ENCODE measurements around the gene PCBP3.

PCBP3 gene

DNA sequence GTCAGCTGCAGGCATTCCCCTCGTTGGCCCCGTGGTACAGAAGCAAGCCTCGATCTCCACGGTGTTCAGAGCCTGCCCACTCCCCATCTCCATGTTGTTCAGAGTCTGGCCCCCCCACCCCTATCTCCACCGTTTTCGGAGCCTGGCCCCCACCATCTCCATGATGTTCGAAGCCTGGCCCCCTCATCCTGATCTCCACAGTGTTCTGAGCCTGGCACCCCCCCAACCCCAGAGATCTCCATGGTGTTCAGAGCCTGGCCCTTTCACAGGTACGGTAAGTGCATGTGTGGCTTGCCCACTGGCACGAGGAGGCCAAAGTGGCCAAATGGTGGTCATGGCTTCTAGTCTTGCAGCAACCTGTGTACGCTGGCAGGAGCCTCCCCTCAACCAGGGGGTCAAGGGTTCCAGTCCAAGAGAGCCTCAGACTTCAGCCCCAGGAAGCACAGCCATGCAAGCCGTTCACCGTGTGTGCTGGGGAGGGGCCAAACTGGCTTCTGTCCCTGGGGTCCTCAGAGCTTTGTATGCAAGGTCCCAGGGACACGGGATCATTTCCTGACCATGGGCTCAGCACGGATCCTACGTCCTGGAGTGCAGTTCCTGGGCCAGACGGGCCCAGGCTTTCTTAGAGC, 13.3 kb upstream of the PCBP3 start:
- FAIRE-seq (no peak), DNase-seq (ENCODE audit: insufficient read length) (no peak)
- TF ChIP-seq TAF1 (IDR thresholded peaks at IDR 0.05; ENCODE audit: borderline replicate concordance, low read depth, low read length) (no peak), POLR2AphosphoS5 (IDR thresholded peaks at IDR 0.05; ENCODE audit: low read depth, low read length) (no peak), POLR2A (IDR thresholded peaks at IDR 0.05; ENCODE audit: low read depth, low read length) (no peak)

GRCh38 chr21:45630876-45631275, 12.6 kb upstream of the PCBP3 start:
- DNase-seq (ENCODE audit: insufficient read length) (no peak), FAIRE-seq (no peak)
- TF ChIP-seq TAF1 (IDR thresholded peaks at IDR 0.05; ENCODE audit: borderline replicate concordance, low read depth, low read length) (no peak), POLR2A (IDR thresholded peaks at IDR 0.05; ENCODE audit: low read depth, low read length) (no peak), POLR2AphosphoS5 (IDR thresholded peaks at IDR 0.05; ENCODE audit: low read depth, low read length) (no peak)

- DNase-seq (ENCODE audit: insufficient read length) (no peak), FAIRE-seq (no peak)
- TF ChIP-seq POLR2AphosphoS5 (IDR thresholded peaks at IDR 0.05; ENCODE audit: low read depth, low read length) (no peak), POLR2A (IDR thresholded peaks at IDR 0.05; ENCODE audit: low read depth, low read length) (no peak), TAF1 (IDR thresholded peaks at IDR 0.05; ENCODE audit: borderline replicate concordance, low read depth, low read length) (no peak)
Observed at GRCh38 chr21:45631540-45631939, 12.0 kb upstream of the PCBP3 start.

GRCh38 chr21:45632160-45632559, 11.4 kb upstream of the PCBP3 start:
- DNase-seq (ENCODE audit: insufficient read length): no peak
- no peak for FAIRE-seq
- TF ChIP-seq POLR2A (IDR thresholded peaks at IDR 0.05; ENCODE audit: low read depth, low read length) (no peak), TAF1 (IDR thresholded peaks at IDR 0.05; ENCODE audit: borderline replicate concordance, low read depth, low read length) (no peak), POLR2AphosphoS5 (IDR thresholded peaks at IDR 0.05; ENCODE audit: low read depth, low read length) (no peak)

- FAIRE-seq: no peak
- no peak for DNase-seq (ENCODE audit: insufficient read length)
- TF ChIP-seq TAF1 (IDR thresholded peaks at IDR 0.05; ENCODE audit: borderline replicate concordance, low read depth, low read length) (no peak), POLR2AphosphoS5 (IDR thresholded peaks at IDR 0.05; ENCODE audit: low read depth, low read length) (no peak), POLR2A (IDR thresholded peaks at IDR 0.05; ENCODE audit: low read depth, low read length) (no peak)
Observed at GRCh38 chr21:45632637-45633251, 10.8 kb upstream of the PCBP3 start.

DNA sequence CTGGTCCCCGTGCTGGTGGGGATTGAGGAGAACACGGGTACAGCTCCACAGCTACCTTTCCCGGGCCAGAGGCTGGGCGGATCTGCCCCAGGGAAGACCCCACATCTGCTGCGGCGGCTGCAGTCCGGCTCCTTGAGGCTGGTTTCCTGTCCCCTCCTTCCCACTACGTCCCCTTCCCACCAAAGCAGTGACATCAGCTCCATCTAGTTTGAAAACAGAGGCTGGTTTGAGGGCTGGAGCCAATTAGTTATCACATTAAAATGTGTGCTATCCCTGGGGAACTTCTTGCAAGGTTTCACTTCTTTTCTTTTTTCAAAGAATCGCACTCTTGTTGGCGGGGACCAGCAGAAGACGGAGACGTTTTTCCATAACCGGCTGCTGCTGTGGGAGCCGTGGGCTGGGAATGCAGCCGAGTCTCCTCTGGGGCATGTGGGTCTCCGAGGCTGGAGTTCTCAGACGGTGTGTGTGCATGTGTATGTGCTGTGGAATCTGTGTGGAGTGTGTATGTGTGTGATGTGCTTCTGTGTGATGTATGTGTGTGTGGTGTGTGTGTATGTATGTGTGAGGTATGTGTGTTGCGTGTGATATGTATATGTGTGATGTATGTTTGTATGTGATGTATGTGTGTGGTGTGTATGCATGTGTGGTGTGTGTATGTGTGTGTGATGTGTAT, 8.9 kb upstream of the PCBP3 start:
- FAIRE-seq: peak; percentile 50
- DNase-seq (ENCODE audit: insufficient read length): no peak
- TF ChIP-seq TAF1 (IDR thresholded peaks at IDR 0.05; ENCODE audit: borderline replicate concordance, low read depth, low read length) (no peak), POLR2A (IDR thresholded peaks at IDR 0.05; ENCODE audit: low read depth, low read length) (no peak), POLR2AphosphoS5 (IDR thresholded peaks at IDR 0.05; ENCODE audit: low read depth, low read length) (no peak)

- FAIRE-seq (peak; percentile 86), DNase-seq (ENCODE audit: insufficient read length) (no peak)
- TF ChIP-seq TAF1 (IDR thresholded peaks at IDR 0.05; ENCODE audit: borderline replicate concordance, low read depth, low read length): no peak
- TF ChIP-seq POLR2AphosphoS5 (IDR thresholded peaks at IDR 0.05; ENCODE audit: low read depth, low read length): no peak; the same call in 1 of the 2 replicates
- no peak for TF ChIP-seq POLR2A (IDR thresholded peaks at IDR 0.05; ENCODE audit: low read depth, low read length)
Observed at GRCh38 chr21:45635271-45636151, 8.0 kb upstream of the PCBP3 start.

GRCh38 chr21:45636459-45636858, 7.1 kb upstream of the PCBP3 start:
- FAIRE-seq (peak; percentile 78), DNase-seq (ENCODE audit: insufficient read length) (no peak)
- no peak for TF ChIP-seq POLR2AphosphoS5 (IDR thresholded peaks at IDR 0.05; ENCODE audit: low read depth, low read length)
- no peak for TF ChIP-seq POLR2A (IDR thresholded peaks at IDR 0.05; ENCODE audit: low read depth, low read length)
- TF ChIP-seq TAF1 (IDR thresholded peaks at IDR 0.05; ENCODE audit: borderline replicate concordance, low read depth, low read length): no peak

GRCh38 chr21:45636951-45637646, 6.4 kb upstream of the PCBP3 start:
- FAIRE-seq (no peak), DNase-seq (ENCODE audit: insufficient read length) (no peak)
- TF ChIP-seq POLR2AphosphoS5 (IDR thresholded peaks at IDR 0.05; ENCODE audit: low read depth, low read length): no peak
- no peak for TF ChIP-seq POLR2A (IDR thresholded peaks at IDR 0.05; ENCODE audit: low read depth, low read length)
- TF ChIP-seq TAF1 (IDR thresholded peaks at IDR 0.05; ENCODE audit: borderline replicate concordance, low read depth, low read length): no peak

DNA sequence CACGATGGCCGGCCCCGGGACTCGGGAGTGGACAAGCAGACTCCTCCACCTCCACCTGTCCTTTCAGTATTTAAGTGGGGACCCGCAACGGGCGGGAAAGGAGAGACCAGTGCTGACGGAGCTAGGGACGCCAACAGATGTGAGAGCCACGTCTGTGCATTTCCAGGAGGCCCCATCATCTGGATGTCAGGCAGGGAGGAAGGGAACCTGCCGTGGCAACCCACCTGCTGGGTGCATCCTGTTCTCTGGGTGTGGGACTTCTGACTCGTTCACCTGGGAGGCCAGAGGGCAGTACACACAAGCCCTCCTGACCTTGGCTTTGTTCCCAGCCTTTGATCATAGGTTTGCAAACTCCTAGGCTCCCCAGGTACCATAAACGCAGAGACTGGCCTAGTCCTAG, 5.6 kb upstream of the PCBP3 start:
- TF ChIP-seq POLR2A (IDR thresholded peaks at IDR 0.05; ENCODE audit: low read depth, low read length) (no peak), POLR2AphosphoS5 (IDR thresholded peaks at IDR 0.05; ENCODE audit: low read depth, low read length) (no peak), TAF1 (IDR thresholded peaks at IDR 0.05; ENCODE audit: borderline replicate concordance, low read depth, low read length) (no peak)
- DNase-seq (ENCODE audit: insufficient read length) (no peak), FAIRE-seq (no peak)
